ENCODE results near the gene CFB. TPM values are rescaled to one million over a fixed set of nuclear protein-coding genes. Genes with fewer than 3 reads are reported as not detected.

The CFB gene
- total RNA-seq, 1 experiment from 2014 or later = 1.4 TPM

DNA sequence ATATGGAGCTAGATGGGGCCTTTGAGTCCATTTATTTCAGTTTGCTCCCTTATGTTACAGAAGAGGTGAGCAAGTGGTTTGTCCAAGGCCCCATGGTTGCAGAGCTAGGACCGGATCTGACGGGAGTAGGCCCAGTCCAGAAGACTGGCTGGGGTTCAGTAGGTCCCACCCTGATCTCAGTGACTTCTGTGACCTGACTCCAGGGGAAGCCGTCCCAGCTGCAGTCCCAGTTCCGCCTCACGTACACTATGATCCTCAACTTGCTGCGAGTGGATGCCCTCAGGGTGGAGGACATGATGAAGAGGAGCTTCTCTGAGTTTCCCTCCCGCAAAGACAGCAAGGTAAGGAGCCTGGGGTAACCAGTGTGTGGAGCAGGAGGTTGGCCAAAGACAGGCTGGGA, 20.6 kb downstream of the CFB start (continued):
- no peak for TF ChIP-seq CBFB (CRISPR knock-in tag; IDR thresholded peaks at IDR 0.05; ENCODE audit: low read depth)
- TF ChIP-seq ZNF423 (CRISPR knock-in tag; IDR thresholded peaks at IDR 0.05) = no peak
- TF ChIP-seq, protein P1, sequence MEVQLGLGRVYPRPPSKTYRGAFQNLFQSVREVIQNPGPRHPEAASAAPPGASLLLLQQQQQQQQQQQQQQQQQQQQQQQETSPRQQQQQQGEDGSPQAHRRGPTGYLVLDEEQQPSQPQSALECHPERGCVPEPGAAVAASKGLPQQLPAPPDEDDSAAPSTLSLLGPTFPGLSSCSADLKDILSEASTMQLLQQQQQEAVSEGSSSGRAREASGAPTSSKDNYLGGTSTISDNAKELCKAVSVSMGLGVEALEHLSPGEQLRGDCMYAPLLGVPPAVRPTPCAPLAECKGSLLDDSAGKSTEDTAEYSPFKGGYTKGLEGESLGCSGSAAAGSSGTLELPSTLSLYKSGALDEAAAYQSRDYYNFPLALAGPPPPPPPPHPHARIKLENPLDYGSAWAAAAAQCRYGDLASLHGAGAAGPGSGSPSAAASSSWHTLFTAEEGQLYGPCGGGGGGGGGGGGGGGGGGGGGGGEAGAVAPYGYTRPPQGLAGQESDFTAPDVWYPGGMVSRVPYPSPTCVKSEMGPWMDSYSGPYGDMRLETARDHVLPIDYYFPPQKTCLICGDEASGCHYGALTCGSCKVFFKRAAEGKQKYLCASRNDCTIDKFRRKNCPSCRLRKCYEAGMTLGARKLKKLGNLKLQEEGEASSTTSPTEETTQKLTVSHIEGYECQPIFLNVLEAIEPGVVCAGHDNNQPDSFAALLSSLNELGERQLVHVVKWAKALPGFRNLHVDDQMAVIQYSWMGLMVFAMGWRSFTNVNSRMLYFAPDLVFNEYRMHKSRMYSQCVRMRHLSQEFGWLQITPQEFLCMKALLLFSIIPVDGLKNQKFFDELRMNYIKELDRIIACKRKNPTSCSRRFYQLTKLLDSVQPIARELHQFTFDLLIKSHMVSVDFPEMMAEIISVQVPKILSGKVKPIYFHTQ (CRISPR knock-in tag; IDR thresholded peaks at IDR 0.05) = no peak
- TF ChIP-seq ESRRA (CRISPR knock-in tag; IDR thresholded peaks at IDR 0.05; ENCODE audit: borderline replicate concordance) = no peak
- no peak for TF ChIP-seq ZNF219 (CRISPR knock-in tag; IDR thresholded peaks at IDR 0.05; ENCODE audit: borderline replicate concordance)
- no peak for TF ChIP-seq FOXK1 (CRISPR knock-in tag; IDR thresholded peaks at IDR 0.05)
- TF ChIP-seq TEAD1 (CRISPR knock-in tag; IDR thresholded peaks at IDR 0.05) = no peak
- TF ChIP-seq ZNF138 (CRISPR knock-in tag; conservative IDR thresholded peaks at IDR 0.05) = no peak
- TF ChIP-seq ZNF121 (CRISPR knock-in tag; IDR thresholded peaks at IDR 0.05) = no peak
- TF ChIP-seq, protein P2, sequence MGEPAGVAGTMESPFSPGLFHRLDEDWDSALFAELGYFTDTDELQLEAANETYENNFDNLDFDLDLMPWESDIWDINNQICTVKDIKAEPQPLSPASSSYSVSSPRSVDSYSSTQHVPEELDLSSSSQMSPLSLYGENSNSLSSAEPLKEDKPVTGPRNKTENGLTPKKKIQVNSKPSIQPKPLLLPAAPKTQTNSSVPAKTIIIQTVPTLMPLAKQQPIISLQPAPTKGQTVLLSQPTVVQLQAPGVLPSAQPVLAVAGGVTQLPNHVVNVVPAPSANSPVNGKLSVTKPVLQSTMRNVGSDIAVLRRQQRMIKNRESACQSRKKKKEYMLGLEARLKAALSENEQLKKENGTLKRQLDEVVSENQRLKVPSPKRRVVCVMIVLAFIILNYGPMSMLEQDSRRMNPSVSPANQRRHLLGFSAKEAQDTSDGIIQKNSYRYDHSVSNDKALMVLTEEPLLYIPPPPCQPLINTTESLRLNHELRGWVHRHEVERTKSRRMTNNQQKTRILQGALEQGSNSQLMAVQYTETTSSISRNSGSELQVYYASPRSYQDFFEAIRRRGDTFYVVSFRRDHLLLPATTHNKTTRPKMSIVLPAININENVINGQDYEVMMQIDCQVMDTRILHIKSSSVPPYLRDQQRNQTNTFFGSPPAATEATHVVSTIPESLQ (CRISPR knock-in tag; IDR thresholded peaks at IDR 0.05) = no peak

DNA sequence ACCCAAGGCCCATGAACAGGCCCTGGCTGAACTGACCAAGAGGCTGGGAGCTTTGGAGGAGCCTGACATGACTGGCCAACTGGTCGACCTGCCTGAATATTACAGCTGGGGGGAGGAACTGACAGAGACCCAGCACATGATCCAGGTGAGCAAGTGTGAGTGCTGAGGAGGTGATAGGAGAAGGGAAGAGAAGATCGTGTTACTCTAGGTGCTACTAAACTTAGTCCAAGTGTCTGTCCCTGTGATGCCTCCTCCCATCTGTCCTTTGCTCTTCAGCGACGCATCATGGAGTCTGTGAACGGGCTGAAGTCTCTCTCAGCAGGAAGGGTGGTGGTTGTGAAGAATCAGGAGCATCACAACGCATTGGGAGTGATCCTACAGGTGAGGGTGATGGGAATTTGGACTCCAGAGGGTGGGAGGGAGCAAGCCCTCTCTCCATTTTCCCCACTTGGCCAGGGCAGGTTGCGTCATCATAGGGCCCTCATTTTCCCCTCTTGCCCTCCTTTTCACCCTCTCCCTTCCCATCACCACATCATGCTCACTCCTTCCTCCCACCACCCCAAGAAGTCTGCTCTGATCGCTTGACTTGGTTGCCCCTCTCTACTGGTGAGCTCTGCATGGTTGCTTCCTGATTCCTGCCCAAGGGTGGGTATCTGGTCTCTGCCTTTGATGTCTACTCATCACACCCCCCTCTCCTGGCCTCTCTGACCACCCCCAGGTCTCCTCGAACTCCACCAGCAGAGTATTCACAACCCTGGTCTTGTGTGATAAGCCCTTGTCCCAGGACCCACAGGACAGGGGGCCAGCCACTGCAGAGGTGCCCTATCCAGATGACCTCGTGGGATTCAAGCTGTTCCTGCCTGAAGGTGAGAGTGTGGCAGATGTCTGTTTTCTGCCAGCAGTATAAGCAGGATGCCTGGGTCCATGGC, 21.4 kb downstream of the CFB start:
- no peaks in the 10 kb centered on the region for H3K9me3 Mint-ChIP-seq
- H3K4me1 Mint-ChIP-seq = 0 out of 2 replicates have a peak, but pooled peaks cover 2% of the 10 kb centered on the region
- H3K27me3 Mint-ChIP-seq (ENCODE audit: low read depth) = no peaks in the 10 kb centered on the region
- no peak overlapping the region for H3K4me3 Mint-ChIP-seq
- no peak overlapping the region for H3K27ac Mint-ChIP-seq
- TF ChIP-seq NFATC4 (CRISPR knock-in tag; IDR thresholded peaks at IDR 0.05) = no peak
- TF ChIP-seq, protein P3, sequence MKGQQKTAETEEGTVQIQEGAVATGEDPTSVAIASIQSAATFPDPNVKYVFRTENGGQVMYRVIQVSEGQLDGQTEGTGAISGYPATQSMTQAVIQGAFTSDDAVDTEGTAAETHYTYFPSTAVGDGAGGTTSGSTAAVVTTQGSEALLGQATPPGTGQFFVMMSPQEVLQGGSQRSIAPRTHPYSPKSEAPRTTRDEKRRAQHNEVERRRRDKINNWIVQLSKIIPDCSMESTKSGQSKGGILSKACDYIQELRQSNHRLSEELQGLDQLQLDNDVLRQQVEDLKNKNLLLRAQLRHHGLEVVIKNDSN (CRISPR knock-in tag; IDR thresholded peaks at IDR 0.05) = no peak
- no peak for TF ChIP-seq FOXJ3 (CRISPR knock-in tag; IDR thresholded peaks at IDR 0.05; ENCODE audit: borderline replicate concordance)
- TF ChIP-seq JUN (CRISPR knock-in tag; IDR thresholded peaks at IDR 0.05) = no peak
- DNase-seq (ENCODE audit: low spot score) = no peak
- ChIA-PET POLR2A (no interaction called here), CTCF (interaction anchor here (1.8 kb wide), 1 partner anchor 15 kb away, joined by 6 read pairs; no protein-coding TSS in a partner anchor)
- H3K36me3 Mint-ChIP-seq = peaks cover 55% of the 10 kb centered on the region
- no peak for ATAC-seq

DNA sequence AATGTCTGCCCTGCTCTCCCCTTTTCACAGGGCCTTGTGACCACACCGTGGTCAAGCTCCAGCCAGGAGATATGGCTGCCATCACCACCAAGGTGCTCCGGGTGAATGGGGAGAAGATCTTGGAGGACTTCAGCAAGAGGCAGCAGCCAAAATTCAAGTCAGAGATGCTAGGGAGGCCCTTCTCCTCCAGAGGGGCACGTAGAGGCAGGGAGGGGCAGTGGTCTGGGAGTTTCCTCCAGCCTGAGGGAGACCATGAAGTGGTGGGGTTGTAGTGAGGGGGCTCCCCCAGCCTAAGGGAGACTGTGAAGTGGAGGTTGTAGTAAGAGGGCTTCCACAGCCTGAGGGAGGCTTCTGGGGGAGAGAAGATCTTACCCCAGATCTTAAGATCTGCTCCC, 22.0 kb downstream of the CFB start:
- H3K4me1 Mint-ChIP-seq = peaks cover 7% of the 10 kb centered on the region
- POLR2A ChIA-PET = no interaction called here
- ATAC-seq (no peak), DNase-seq (ENCODE audit: low spot score) (no peak)
- H3K27me3 Mint-ChIP-seq (ENCODE audit: low read depth) = no peaks in the 10 kb centered on the region
- H3K4me3 Mint-ChIP-seq = no peak overlapping the region
- CTCF ChIA-PET = interaction anchor here (1.8 kb wide), 1 partner anchor 16 kb away, joined by 6 read pairs; no protein-coding TSS in a partner anchor
- H3K36me3 Mint-ChIP-seq = peaks cover 49% of the 10 kb centered on the region
- H3K9me3 Mint-ChIP-seq = no peaks in the 10 kb centered on the region
- no peak overlapping the region for H3K27ac Mint-ChIP-seq
- TF ChIP-seq ZNF317 (CRISPR knock-in tag; IDR thresholded peaks at IDR 0.05; ENCODE audit: borderline replicate concordance, low read depth) (no peak), ZNF416 (CRISPR knock-in tag; IDR thresholded peaks at IDR 0.05) (no peak), TEAD1 (CRISPR knock-in tag; IDR thresholded peaks at IDR 0.05) (no peak), GRHL2 (CRISPR knock-in tag; IDR thresholded peaks at IDR 0.05; ENCODE audit: insufficient replicate concordance, severe bottlenecking) (no peak), RELA (CRISPR knock-in tag; IDR thresholded peaks at IDR 0.05; ENCODE audit: borderline replicate concordance) (no peak), NFE2L1 (CRISPR knock-in tag; IDR thresholded peaks at IDR 0.05) (no peak), IRF2 (CRISPR knock-in tag; IDR thresholded peaks at IDR 0.05; ENCODE audit: borderline replicate concordance, low read depth) (no peak), OVOL2 (CRISPR knock-in tag; IDR thresholded peaks at IDR 0.05; ENCODE audit: borderline replicate concordance) (no peak)
- TF ChIP-seq, protein P4, sequence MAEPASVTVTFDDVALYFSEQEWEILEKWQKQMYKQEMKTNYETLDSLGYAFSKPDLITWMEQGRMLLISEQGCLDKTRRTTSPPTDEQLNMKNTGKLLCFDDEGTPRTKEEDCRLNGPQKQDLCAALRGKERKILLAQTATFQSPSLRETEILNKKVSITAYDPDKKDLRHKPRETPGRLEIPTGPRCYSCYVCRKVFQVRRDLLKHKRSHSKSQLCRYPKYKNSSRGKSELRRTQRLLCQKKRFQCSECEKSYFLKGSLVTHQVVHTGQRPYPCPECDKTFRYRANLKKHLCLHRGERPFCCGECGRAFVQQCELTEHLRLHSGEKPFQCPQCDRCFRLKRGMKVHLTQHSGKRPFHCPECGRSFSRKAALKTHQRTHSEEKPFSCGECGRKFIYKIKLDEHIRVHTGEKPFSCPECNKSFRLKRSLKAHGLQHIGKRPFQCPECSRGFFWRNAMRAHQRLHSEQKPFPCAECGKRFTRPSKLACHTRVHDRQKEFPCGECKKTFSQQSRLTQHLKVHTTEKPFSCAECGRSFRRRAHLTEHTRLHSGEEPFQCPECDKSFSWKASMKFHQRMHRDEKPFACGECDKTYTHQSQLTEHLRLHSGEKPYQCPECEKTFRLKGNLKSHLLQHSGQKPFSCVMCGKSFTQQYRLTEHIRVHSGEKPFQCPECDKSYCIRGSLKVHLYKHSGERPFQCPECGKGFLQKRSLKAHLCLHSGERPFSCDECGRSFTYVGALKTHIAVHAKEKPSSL (CRISPR knock-in tag; conservative IDR thresholded peaks at IDR 0.05) = no peak
- TF ChIP-seq, protein P5, sequence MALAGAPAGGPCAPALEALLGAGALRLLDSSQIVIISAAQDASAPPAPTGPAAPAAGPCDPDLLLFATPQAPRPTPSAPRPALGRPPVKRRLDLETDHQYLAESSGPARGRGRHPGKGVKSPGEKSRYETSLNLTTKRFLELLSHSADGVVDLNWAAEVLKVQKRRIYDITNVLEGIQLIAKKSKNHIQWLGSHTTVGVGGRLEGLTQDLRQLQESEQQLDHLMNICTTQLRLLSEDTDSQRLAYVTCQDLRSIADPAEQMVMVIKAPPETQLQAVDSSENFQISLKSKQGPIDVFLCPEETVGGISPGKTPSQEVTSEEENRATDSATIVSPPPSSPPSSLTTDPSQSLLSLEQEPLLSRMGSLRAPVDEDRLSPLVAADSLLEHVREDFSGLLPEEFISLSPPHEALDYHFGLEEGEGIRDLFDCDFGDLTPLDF (CRISPR knock-in tag; IDR thresholded peaks at IDR 0.05) = no peak
- TF ChIP-seq, protein P6, sequence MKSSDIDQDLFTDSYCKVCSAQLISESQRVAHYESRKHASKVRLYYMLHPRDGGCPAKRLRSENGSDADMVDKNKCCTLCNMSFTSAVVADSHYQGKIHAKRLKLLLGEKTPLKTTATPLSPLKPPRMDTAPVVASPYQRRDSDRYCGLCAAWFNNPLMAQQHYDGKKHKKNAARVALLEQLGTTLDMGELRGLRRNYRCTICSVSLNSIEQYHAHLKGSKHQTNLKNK (CRISPR knock-in tag; IDR thresholded peaks at IDR 0.05) = no peak
